ENCODE measurements around the gene PLXNA1. TPM values are rescaled to one million over a fixed set of nuclear protein-coding genes. Genes with fewer than 3 reads are reported as not detected.

The PLXNA1 gene
- total and polyA plus RNA-seq, 2 experiments from 2014 or later: 19.7 to 35.1 TPM

DNA sequence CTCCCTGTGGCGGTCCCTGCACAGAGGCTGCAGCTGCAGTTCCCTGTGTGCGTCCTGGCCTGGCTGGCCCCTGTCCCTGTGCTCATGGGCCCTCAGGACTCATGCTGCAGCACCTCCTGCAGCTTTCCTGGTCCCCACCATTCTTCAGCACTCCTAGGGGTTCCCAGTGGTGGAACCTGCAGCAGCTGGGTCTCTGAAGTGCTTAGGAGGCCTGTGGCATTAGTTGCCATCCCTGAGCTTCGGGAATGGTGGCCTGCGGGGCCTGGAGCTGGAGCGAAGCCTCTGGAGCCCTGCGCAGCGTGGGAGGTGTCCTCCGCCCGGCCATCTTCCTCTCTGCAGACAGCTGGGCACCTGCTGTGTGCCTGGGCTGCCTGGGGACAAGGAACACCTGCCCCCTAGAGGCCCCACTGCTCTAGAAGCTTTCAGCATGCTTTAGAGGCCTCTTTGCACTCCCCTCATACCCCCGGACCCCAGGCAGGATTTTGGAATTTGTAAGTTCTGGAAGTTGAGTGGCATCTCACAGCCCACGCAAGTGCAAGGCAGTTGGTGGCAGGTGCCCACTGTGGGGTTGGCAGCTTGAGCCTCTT lies 13.1 kb downstream of the PLXNA1 start:
- H3K9me3 ChIP-seq (ENCODE audit: low read depth): no peaks in the 10 kb centered on the region
- H3K4me3 ChIP-seq: no peak overlapping the region
- H2AFZ ChIP-seq: no peak overlapping the region
- no peaks in the 10 kb centered on the region for H3K36me3 ChIP-seq (replicated peaks; ENCODE audit: insufficient read depth, low read depth)
- no peaks in the 10 kb centered on the region for H3K27me3 ChIP-seq
- TF ChIP-seq EZH2phosphoT487 (IDR thresholded peaks at IDR 0.05; ENCODE audit: low read depth, severe bottlenecking, unreplicated experiment) (no peak), EZH2 (IDR thresholded peaks at IDR 0.05; ENCODE audit: borderline replicate concordance) (no peak)
- TF ChIP-seq, protein P1, sequence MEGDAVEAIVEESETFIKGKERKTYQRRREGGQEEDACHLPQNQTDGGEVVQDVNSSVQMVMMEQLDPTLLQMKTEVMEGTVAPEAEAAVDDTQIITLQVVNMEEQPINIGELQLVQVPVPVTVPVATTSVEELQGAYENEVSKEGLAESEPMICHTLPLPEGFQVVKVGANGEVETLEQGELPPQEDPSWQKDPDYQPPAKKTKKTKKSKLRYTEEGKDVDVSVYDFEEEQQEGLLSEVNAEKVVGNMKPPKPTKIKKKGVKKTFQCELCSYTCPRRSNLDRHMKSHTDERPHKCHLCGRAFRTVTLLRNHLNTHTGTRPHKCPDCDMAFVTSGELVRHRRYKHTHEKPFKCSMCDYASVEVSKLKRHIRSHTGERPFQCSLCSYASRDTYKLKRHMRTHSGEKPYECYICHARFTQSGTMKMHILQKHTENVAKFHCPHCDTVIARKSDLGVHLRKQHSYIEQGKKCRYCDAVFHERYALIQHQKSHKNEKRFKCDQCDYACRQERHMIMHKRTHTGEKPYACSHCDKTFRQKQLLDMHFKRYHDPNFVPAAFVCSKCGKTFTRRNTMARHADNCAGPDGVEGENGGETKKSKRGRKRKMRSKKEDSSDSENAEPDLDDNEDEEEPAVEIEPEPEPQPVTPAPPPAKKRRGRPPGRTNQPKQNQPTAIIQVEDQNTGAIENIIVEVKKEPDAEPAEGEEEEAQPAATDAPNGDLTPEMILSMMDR (IDR thresholded peaks at IDR 0.05; ENCODE audit: poor library complexity): no peak
- no peaks in the 10 kb centered on the region for H3K9me2 ChIP-seq (replicated peaks; ENCODE audit: insufficient read depth)
- peaks cover 65% of the 10 kb centered on the region for H4K20me1 ChIP-seq (ENCODE audit: insufficient read depth, poor library complexity, severe bottlenecking)
- DNase-seq (ENCODE audit: low spot score): no peak
- peaks cover 38% of the 10 kb centered on the region for H3K79me2 ChIP-seq
- WGBS (ENCODE audit: low lambda C conversion rate, missing lambda C conversion rate): 93% methylated on average over 11 of the region's 11 CpGs
- no peak overlapping the region for H3K27ac ChIP-seq
- H3K4me2 ChIP-seq: no peak overlapping the region
- no peaks in the 10 kb centered on the region for H3K4me1 ChIP-seq (ENCODE audit: insufficient read depth)

DNA sequence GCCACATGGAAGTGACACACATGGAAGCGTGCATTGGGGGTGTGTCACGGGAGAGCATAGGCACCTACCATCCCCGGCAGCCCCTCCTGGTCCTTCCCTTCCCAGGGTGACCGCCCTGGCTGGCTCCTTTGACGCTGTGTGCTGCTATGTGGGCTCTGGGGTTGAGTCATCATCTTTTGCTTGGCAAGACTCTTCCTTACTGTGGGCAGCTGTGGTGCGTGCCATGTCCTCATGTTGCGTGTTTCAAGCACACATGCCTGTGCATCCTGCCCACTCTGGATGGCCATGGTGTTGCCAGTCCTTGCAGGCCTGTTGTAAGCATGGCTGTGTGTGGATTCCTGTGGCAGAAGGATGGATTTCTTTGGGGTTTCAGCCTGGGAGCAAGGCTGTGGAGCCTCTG lies 14.0 kb downstream of the PLXNA1 start:
- Histone ChIP-seq H2AFZ (no peak overlapping the region), H4K20me1 (ENCODE audit: insufficient read depth, poor library complexity, severe bottlenecking) (peaks cover 58% of the 10 kb centered on the region), H3K4me3 (no peak overlapping the region), H3K27me3 (no peaks in the 10 kb centered on the region), H3K9me2 (replicated peaks; ENCODE audit: insufficient read depth) (no peaks in the 10 kb centered on the region), H3K4me1 (ENCODE audit: insufficient read depth) (peaks cover 7% of the 10 kb centered on the region), H3K27ac (no peak overlapping the region), H3K79me2 (peaks cover 33% of the 10 kb centered on the region), H3K36me3 (replicated peaks; ENCODE audit: insufficient read depth, low read depth) (no peaks in the 10 kb centered on the region), H3K4me2 (no peak overlapping the region), H3K9me3 (ENCODE audit: low read depth) (no peaks in the 10 kb centered on the region)
- TF ChIP-seq, protein P1 (IDR thresholded peaks at IDR 0.05; ENCODE audit: poor library complexity): no peak
- TF ChIP-seq EZH2phosphoT487 (IDR thresholded peaks at IDR 0.05; ENCODE audit: low read depth, severe bottlenecking, unreplicated experiment) (no peak), EZH2 (IDR thresholded peaks at IDR 0.05; ENCODE audit: borderline replicate concordance) (no peak)
- no peak for DNase-seq (ENCODE audit: low spot score)
- 96% methylated on average over 7 of the region's 7 CpGs for WGBS (ENCODE audit: low lambda C conversion rate, missing lambda C conversion rate)

GRCh38 chr3:126997455-126998038 lies 14.6 kb downstream of the PLXNA1 start:
- Histone ChIP-seq H3K4me3 (no peak overlapping the region), H3K9me3 (ENCODE audit: low read depth) (no peaks in the 10 kb centered on the region), H3K36me3 (replicated peaks; ENCODE audit: insufficient read depth, low read depth) (no peaks in the 10 kb centered on the region), H3K4me1 (ENCODE audit: insufficient read depth) (peaks cover 11% of the 10 kb centered on the region), H3K9me2 (replicated peaks; ENCODE audit: insufficient read depth) (no peaks in the 10 kb centered on the region), H2AFZ (no peak overlapping the region), H3K79me2 (peaks cover 32% of the 10 kb centered on the region), H3K27ac (no peak overlapping the region), H4K20me1 (ENCODE audit: insufficient read depth, poor library complexity, severe bottlenecking) (peaks cover 51% of the 10 kb centered on the region), H3K4me2 (no peak overlapping the region), H3K27me3 (no peaks in the 10 kb centered on the region)
- TF ChIP-seq EZH2phosphoT487 (IDR thresholded peaks at IDR 0.05; ENCODE audit: low read depth, severe bottlenecking, unreplicated experiment): no peak
- no peak for TF ChIP-seq EZH2 (IDR thresholded peaks at IDR 0.05; ENCODE audit: borderline replicate concordance)
- TF ChIP-seq, protein P1 (IDR thresholded peaks at IDR 0.05; ENCODE audit: poor library complexity): no peak
- no peak for DNase-seq (ENCODE audit: low spot score)
- WGBS (ENCODE audit: low lambda C conversion rate, missing lambda C conversion rate): 92% methylated on average over 19 of the region's 19 CpGs
